ENCODE measurements around the gene ZNF335.
A peak's percentile ranks its signal among the peaks of the same experiment; 100 is the strongest.

The ZNF335 gene

GRCh38 chr20:45919542-45920399 is 52.2 kb downstream of the ZNF335 start:
- TF ChIP-seq GLIS3 (CRISPR knock-in tag; IDR thresholded peaks at IDR 0.05) (no peak), ZFP3 (CRISPR knock-in tag; IDR thresholded peaks at IDR 0.05) (no peak), TOX (CRISPR knock-in tag; IDR thresholded peaks at IDR 0.05; ENCODE audit: borderline replicate concordance) (no peak)
- ATAC-seq: peak; percentile 41

GRCh38 chr20:45918779-45919537 is 53.0 kb downstream of the ZNF335 start:
- TF ChIP-seq, protein P1, sequence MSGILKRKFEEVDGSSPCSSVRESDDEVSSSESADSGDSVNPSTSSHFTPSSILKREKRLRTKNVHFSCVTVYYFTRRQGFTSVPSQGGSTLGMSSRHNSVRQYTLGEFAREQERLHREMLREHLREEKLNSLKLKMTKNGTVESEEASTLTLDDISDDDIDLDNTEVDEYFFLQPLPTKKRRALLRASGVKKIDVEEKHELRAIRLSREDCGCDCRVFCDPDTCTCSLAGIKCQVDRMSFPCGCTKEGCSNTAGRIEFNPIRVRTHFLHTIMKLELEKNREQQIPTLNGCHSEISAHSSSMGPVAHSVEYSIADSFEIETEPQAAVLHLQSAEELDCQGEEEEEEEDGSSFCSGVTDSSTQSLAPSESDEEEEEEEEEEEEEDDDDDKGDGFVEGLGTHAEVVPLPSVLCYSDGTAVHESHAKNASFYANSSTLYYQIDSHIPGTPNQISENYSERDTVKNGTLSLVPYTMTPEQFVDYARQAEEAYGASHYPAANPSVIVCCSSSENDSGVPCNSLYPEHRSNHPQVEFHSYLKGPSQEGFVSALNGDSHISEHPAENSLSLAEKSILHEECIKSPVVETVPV (CRISPR knock-in tag; IDR thresholded peaks at IDR 0.05): no peak
- TF ChIP-seq POU6F1 (CRISPR knock-in tag; IDR thresholded peaks at IDR 0.05; ENCODE audit: borderline replicate concordance, low read depth) (no peak), ZFP30 (CRISPR knock-in tag; IDR thresholded peaks at IDR 0.05) (no peak), BACH2 (CRISPR knock-in tag; IDR thresholded peaks at IDR 0.05; ENCODE audit: borderline replicate concordance) (no peak), CSDC2 (CRISPR knock-in tag; IDR thresholded peaks at IDR 0.05) (no peak), ZC3H10 (CRISPR knock-in tag; IDR thresholded peaks at IDR 0.05) (no peak), ZNF70 (CRISPR knock-in tag; IDR thresholded peaks at IDR 0.05) (no peak), RARB (CRISPR knock-in tag; IDR thresholded peaks at IDR 0.05) (no peak), CREB5 (CRISPR knock-in tag; IDR thresholded peaks at IDR 0.05; ENCODE audit: low read depth) (no peak), OSR1 (CRISPR knock-in tag; IDR thresholded peaks at IDR 0.05) (no peak), ARNTL (CRISPR knock-in tag; IDR thresholded peaks at IDR 0.05; ENCODE audit: borderline replicate concordance, low read depth) (no peak), ZNF8 (CRISPR knock-in tag; IDR thresholded peaks at IDR 0.05) (no peak), TSHZ2 (CRISPR knock-in tag; IDR thresholded peaks at IDR 0.05) (no peak)
- no peak for ATAC-seq

DNA sequence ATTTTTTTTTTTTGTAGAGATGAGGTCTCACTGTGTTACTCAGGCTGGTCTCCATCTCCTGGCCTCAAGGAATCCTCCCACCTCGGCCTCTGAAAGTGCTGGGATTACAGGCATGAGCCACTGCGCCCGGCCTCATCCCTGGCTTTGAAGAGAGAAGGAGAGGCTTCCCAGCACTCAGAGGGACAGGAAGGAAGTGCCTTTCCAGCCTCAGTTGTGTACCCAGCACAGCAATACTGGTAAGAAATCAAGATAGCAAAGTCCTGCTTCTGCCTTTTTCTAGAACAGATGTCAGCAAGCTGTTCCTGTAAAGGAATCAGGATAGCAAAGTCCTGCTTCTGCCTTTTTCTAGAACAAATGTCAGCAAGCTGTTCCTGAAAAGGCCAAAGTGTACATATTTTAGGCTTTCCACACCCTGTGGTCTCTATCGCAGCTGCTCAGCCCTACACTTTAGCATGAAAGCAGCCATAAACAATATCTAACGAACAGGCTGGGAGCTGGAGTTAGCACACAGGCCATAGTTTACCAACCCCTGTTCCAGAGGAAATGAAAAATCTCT is 53.7 kb downstream of the ZNF335 start:
- no peak for ATAC-seq
- TF ChIP-seq POU6F1 (CRISPR knock-in tag; IDR thresholded peaks at IDR 0.05; ENCODE audit: borderline replicate concordance, low read depth): no peak
- TF ChIP-seq PPARA (CRISPR knock-in tag; IDR thresholded peaks at IDR 0.05; ENCODE audit: borderline replicate concordance): no peak
- TF ChIP-seq TSHZ2 (CRISPR knock-in tag; IDR thresholded peaks at IDR 0.05): no peak
- TF ChIP-seq OSR1 (CRISPR knock-in tag; IDR thresholded peaks at IDR 0.05): no peak
- TF ChIP-seq GLIS3 (CRISPR knock-in tag; IDR thresholded peaks at IDR 0.05): no peak
